Glutamatergic neuron (in vitro differentiated cells): ENCODE data around the gene TUT4. TPM values are rescaled to one million over a fixed set of nuclear protein-coding genes. Genes with fewer than 3 reads are reported as not detected.

Experiments
- DNase-seq: peaks from one replicate; pipeline ENCODE4 v3.0.0; 2022
- H3K27ac Mint-ChIP-seq: one replicate; pipeline ENCODE4 v1.8.0; 2020; ENCODE audit warnings: mild to moderate bottlenecking, mixed read lengths, inconsistent platforms; ENCODE audit not compliant: unreplicated experiment
- H3K27me3 Mint-ChIP-seq: one replicate; pipeline ENCODE4 v1.8.0; 2020; ENCODE audit warnings: mild to moderate bottlenecking, moderate library complexity, mixed read lengths, inconsistent platforms; ENCODE audit not compliant: unreplicated experiment
- H3K36me3 Mint-ChIP-seq: one replicate; pipeline ENCODE4 v1.8.0; 2020; ENCODE audit warnings: mild to moderate bottlenecking, mixed read lengths, inconsistent platforms; ENCODE audit not compliant: unreplicated experiment
- H3K4me1 Mint-ChIP-seq: one replicate; pipeline ENCODE4 v1.8.0; 2020; ENCODE audit warnings: mild to moderate bottlenecking, low read depth, mixed read lengths, inconsistent platforms; ENCODE audit not compliant: unreplicated experiment
- H3K4me3 Mint-ChIP-seq: one replicate; pipeline ENCODE4 v1.8.0; 2020; ENCODE audit warnings: mild to moderate bottlenecking, mixed read lengths, inconsistent platforms; ENCODE audit not compliant: unreplicated experiment
- H3K9me3 Mint-ChIP-seq: one replicate; pipeline ENCODE4 v1.8.0; 2020; ENCODE audit warnings: mild to moderate bottlenecking, moderate library complexity, mixed read lengths, inconsistent platforms; ENCODE audit not compliant: unreplicated experiment
- total RNA-seq: library from RNA; stranded (reverse); fragmentation: NEBNext Ultra II Directional; extraction: Animal tissue kit (Norgen Biotek cat#: 25700); gene quantifications from one replicate; pipeline ENCODE4 v1.2.1, GENCODE V29; 2021; ENCODE audit not compliant: unreplicated experiment
- TF ChIP-seq, protein P1 (sequence below): fragments of 200-600 bp; sonication (generic); IDR thresholded peaks from one replicate; pipeline ENCODE4 v1.5.0; 2021; ENCODE audit not compliant: partially characterized antibody, unreplicated experiment

The TUT4 gene
- total RNA-seq, 1 donor from 2014 or later = 70.8 TPM

DNA sequence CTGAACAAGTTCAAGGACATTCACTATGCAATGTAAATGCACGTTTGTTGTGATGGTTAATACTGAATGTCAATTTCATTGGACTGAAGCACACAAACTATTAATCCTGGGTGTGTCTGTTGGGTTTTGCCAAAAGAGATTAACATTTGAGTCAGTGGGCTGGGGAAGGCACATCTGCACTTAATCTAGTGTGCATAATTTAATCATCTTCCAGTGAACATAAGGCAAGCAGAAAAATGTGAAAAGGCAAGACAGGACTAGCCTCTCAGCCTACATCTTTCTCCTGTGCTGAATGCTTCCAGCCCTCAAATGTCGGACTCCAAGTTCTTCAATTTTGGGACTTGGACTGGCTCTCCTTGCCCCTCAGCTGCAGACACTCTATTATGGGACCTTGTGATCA, 108.4 kb downstream of the TUT4 start:
- no peak overlapping the region for H3K4me3 Mint-ChIP-seq
- no peak overlapping the region for H3K27ac Mint-ChIP-seq
- no peaks in the 10 kb centered on the region for H3K9me3 Mint-ChIP-seq
- TF ChIP-seq, protein P1, sequence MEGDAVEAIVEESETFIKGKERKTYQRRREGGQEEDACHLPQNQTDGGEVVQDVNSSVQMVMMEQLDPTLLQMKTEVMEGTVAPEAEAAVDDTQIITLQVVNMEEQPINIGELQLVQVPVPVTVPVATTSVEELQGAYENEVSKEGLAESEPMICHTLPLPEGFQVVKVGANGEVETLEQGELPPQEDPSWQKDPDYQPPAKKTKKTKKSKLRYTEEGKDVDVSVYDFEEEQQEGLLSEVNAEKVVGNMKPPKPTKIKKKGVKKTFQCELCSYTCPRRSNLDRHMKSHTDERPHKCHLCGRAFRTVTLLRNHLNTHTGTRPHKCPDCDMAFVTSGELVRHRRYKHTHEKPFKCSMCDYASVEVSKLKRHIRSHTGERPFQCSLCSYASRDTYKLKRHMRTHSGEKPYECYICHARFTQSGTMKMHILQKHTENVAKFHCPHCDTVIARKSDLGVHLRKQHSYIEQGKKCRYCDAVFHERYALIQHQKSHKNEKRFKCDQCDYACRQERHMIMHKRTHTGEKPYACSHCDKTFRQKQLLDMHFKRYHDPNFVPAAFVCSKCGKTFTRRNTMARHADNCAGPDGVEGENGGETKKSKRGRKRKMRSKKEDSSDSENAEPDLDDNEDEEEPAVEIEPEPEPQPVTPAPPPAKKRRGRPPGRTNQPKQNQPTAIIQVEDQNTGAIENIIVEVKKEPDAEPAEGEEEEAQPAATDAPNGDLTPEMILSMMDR = no peak
- H3K4me1 Mint-ChIP-seq = no peaks in the 10 kb centered on the region
- no peaks in the 10 kb centered on the region for H3K36me3 Mint-ChIP-seq
- no peak for DNase-seq
- peaks cover 2% of the 10 kb centered on the region for H3K27me3 Mint-ChIP-seq

DNA sequence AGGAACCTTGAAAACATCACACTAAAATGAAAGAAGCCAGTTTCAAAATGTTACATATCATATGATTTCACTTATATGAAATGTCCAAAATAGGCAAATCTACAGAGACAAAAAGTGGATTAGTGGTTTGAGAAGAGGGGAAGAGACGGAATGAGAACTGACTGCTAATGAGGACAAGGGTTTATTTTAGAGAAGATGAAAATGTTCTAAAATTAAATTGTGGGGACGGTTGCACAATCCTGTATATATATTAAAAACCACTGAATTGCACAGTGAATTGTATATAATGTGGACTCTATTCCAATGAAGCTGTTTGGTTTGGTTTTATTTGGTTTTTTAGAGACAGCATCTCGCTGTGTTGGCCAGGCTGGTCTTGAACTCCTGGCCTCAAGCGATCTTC, 112.9 kb downstream of the TUT4 start:
- Mint-ChIP-seq H3K36me3 (no peaks in the 10 kb centered on the region), H3K4me3 (no peak overlapping the region), H3K9me3 (no peaks in the 10 kb centered on the region), H3K27me3 (no peaks in the 10 kb centered on the region), H3K27ac (no peak overlapping the region), H3K4me1 (no peaks in the 10 kb centered on the region)
- TF ChIP-seq, protein P1 = no peak
- no peak for DNase-seq

DNA sequence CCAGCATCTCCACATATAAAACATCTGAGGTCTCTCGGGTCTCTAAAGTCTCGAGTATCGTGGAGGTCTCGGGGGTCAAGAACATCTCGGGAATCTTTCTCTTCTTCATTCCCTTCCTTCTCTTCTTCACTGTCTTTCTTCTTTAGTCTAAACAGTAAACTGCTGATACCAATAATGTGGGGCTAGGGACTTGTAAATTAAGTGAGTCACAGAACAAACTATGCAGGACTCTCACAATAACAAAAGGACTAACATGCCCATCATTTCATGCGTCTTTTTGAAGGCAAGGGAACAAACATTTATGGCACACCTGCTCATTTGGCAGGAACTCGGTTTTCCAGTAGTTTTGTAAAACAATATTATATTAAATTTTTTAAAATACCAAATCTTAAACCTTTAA, 116.1 kb downstream of the TUT4 start:
- no peaks in the 10 kb centered on the region for H3K4me1 Mint-ChIP-seq
- H3K27ac Mint-ChIP-seq = no peak overlapping the region
- DNase-seq = no peak
- no peaks in the 10 kb centered on the region for H3K27me3 Mint-ChIP-seq
- H3K36me3 Mint-ChIP-seq = no peaks in the 10 kb centered on the region
- TF ChIP-seq, protein P1 = no peak
- H3K4me3 Mint-ChIP-seq = no peak overlapping the region
- no peaks in the 10 kb centered on the region for H3K9me3 Mint-ChIP-seq

DNA sequence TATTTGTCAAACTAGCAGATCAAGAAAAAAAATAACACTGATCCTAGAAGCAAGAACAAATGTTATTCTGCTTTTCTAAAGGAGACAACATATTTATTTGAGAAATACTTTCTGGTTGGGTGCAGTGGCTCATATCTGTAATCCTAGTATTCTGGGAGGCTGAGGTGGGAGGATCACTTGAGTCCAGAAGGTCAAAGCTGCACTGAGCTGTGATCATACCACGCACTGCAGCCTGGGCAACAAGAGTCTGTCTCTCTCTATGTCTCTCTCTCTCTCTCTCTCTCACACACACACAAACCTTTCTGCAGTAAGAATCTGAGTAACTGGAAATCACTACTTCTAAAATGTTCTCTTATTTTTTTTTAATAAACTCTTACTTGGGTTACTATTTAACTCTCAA, 117.2 kb downstream of the TUT4 start:
- H3K9me3 Mint-ChIP-seq = peaks cover 1% of the 10 kb centered on the region
- H3K4me1 Mint-ChIP-seq = no peaks in the 10 kb centered on the region
- TF ChIP-seq, protein P1 = no peak
- no peak overlapping the region for H3K4me3 Mint-ChIP-seq
- no peak overlapping the region for H3K27ac Mint-ChIP-seq
- peaks cover 2% of the 10 kb centered on the region for H3K27me3 Mint-ChIP-seq
- H3K36me3 Mint-ChIP-seq = no peaks in the 10 kb centered on the region
- DNase-seq = no peak

DNA sequence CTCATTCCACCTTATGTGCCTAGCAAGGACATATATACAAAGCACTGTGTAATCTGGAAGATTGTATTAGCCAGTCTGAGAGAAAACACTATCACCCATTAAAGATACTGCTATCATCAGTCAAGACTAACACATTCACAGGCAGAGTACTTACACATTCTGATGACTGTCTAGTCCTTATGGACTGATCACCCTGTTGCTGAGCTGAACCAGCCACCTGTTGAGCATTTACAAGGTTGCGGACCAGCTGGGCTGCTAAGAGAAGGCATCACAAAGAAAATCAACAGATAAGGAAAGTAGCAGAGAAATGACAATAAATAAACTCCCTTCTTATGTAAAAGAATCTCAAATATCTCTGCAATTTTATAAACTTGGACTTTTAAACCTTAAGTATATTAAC, 117.7 kb downstream of the TUT4 start:
- H3K27ac Mint-ChIP-seq = no peak overlapping the region
- H3K4me1 Mint-ChIP-seq = no peaks in the 10 kb centered on the region
- H3K9me3 Mint-ChIP-seq = peaks cover 1% of the 10 kb centered on the region
- no peak for DNase-seq
- no peak overlapping the region for H3K4me3 Mint-ChIP-seq
- H3K36me3 Mint-ChIP-seq = no peaks in the 10 kb centered on the region
- peaks cover 2% of the 10 kb centered on the region for H3K27me3 Mint-ChIP-seq
- TF ChIP-seq, protein P1 = no peak
